ENCODE measurements around the gene WASHC4.

The WASHC4 gene, protein sequence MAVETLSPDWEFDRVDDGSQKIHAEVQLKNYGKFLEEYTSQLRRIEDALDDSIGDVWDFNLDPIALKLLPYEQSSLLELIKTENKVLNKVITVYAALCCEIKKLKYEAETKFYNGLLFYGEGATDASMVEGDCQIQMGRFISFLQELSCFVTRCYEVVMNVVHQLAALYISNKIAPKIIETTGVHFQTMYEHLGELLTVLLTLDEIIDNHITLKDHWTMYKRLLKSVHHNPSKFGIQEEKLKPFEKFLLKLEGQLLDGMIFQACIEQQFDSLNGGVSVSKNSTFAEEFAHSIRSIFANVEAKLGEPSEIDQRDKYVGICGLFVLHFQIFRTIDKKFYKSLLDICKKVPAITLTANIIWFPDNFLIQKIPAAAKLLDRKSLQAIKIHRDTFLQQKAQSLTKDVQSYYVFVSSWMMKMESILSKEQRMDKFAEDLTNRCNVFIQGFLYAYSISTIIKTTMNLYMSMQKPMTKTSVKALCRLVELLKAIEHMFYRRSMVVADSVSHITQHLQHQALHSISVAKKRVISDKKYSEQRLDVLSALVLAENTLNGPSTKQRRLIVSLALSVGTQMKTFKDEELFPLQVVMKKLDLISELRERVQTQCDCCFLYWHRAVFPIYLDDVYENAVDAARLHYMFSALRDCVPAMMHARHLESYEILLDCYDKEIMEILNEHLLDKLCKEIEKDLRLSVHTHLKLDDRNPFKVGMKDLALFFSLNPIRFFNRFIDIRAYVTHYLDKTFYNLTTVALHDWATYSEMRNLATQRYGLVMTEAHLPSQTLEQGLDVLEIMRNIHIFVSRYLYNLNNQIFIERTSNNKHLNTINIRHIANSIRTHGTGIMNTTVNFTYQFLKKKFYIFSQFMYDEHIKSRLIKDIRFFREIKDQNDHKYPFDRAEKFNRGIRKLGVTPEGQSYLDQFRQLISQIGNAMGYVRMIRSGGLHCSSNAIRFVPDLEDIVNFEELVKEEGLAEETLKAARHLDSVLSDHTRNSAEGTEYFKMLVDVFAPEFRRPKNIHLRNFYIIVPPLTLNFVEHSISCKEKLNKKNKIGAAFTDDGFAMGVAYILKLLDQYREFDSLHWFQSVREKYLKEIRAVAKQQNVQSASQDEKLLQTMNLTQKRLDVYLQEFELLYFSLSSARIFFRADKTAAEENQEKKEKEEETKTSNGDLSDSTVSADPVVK

DNA sequence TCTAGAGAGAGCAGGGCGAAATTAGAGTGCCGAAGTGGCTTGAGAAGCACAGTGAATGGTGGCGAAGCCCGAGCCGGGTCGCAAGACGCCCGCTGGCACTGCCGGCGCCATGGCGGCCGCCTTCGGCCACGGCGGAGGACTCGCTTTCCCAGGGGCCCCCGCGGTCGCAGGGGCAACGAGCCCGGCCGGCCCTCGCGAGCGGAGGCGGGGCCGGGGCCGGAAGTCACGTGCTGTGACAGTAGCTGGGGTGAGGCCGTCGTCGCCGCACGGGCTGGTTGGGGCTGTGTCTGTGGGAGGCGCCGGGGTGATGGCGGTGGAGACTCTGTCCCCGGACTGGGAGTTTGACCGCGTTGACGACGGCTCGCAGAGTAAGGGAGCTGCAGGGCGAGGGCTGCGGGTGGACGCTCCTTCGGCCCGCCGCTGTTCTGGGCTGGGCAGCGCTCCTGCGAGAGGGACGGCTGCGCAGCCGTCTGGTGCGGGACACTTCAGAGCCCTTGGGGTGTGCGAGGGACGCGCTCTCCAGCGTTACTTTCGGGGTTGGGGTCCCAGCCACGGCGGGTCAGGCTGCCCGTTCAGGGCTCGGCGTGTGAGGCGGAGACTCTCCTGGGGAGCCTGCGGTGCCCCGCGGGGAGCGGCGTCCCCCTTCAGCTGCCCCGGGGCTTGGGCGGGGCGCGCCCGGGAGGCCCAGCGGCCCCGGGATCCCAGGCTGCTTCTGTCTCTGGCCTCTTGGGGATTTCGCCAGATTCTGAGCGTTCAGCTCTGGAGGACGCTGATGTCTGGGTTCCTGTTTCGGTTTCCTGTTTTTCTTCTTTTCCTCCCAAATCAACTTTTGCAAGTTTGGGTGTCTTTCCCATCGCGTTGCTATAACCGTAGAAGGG, at the start of gene WASHC4:
TSS of gene WASHC4 (plus strand) at position 238 of the 878 bp plus-strand sequence. CDS start at position 308, 70 bp downstream.
- no peaks in the 10 kb centered on the region for H3K9me3 ChIP-seq (ENCODE audit: control insufficient read depth in 2 of 2, low read length in 2 of 2)
- peak within 1 kb of the TSS; percentile 83 to 88 for H3K9ac ChIP-seq (ENCODE audit: low read length in 2 of 2)
- H3K36me3 ChIP-seq (ENCODE audit: control insufficient read depth in 2 of 2, insufficient read depth in 2 of 2, low read length in 2 of 2): peaks cover 0 to 3% of the 10 kb centered on the region in 2 donors
- peak within 1 kb of the TSS; percentile 69 to 89 for H3K4me3 ChIP-seq (ENCODE audit: low read length in 2 of 2)
- peak within 1 kb of the TSS; percentile 79 for H3K27ac ChIP-seq (ENCODE audit: low read length)
- no peaks in the 10 kb centered on the region for H3K27me3 ChIP-seq (ENCODE audit: control insufficient read depth in 1 of 2, insufficient read depth in 2 of 2, low read length in 2 of 2)
- H3K4me1 ChIP-seq (ENCODE audit: control insufficient read depth, insufficient read depth, low read length): peaks cover 6% of the 10 kb centered on the region

DNA sequence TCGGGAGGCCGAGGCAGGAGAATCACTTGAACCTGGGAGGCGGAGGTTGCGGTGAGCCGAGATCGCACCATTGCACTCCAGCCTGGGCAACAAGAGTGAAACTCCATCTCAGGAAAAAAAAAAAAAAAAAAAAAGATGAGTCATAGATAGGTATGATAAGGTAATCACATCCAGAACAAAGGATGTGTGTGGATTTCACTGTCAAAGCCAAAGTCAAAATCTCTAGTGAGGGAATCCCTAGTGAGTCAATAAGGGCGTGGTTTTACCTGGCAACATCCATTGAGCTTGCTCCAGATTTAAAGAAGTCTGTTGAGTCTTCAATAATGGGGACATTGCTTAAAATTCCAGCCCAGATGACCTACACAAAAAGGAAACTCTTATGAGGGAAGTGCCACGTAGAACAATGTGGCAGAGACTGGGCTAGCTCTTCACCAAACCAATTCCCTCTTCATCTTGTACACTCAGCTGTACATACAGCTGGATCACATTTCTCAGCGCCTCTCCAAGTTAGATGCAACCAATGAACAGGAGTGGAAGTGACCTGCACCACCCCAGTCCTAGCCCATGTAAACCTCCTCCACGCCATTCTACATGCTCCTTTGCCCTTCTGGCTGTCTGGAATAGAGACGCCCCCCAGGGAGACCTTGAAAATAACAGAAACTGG, 46.7 kb upstream of the WASHC4 start:
- Histone ChIP-seq H3K27me3 (ENCODE audit: control insufficient read depth in 1 of 2, insufficient read depth in 2 of 2, low read length in 2 of 2) (no peaks in the 10 kb centered on the region), H3K9me3 (ENCODE audit: control insufficient read depth in 2 of 2, low read length in 2 of 2) (no peaks in the 10 kb centered on the region), H3K36me3 (ENCODE audit: control insufficient read depth in 2 of 2, insufficient read depth in 2 of 2, low read length in 2 of 2) (peaks cover 14 to 28% of the 10 kb centered on the region in 2 donors), H3K27ac (ENCODE audit: low read length) (no peak overlapping the region), H3K9ac (ENCODE audit: low read length in 2 of 2) (no peak overlapping the region), H3K4me1 (ENCODE audit: control insufficient read depth, insufficient read depth, low read length) (no peaks in the 10 kb centered on the region), H3K4me3 (ENCODE audit: low read length in 2 of 2) (no peak overlapping the region)

DNA sequence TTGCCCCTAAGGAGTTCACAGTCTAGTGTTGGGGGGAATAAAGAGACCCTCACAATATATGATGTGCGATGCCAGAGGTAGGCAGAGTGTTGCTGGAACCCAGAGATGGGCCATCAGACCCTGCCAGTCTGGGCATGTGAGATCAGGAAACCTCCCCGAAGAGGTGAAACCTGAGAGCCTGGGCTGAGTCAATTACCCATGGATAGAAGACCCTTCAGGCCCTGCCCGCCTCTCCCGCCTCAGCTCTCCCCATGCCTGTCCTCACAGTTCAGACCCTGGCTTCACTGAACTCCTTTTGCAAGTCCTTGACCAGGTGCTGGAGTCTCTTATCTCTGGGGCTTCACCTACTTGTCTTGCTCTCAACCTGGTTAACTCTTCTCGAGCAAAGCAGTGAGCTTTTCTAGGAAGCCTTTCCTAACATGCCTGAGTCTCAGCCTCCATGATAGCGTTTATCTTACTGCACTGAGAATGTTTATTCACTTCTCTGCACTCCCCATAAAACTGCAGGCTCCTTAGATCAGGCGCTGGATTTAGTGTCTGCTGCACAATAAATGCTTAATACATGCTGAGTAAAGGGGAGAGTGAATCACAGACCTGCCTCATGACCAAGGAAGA, 42.9 kb upstream of the WASHC4 start:
- no peaks in the 10 kb centered on the region for H3K9me3 ChIP-seq (ENCODE audit: control insufficient read depth in 2 of 2, low read length in 2 of 2)
- H3K27ac ChIP-seq (ENCODE audit: low read length): no peak overlapping the region
- H3K4me3 ChIP-seq (ENCODE audit: low read length in 2 of 2): no peak overlapping the region
- peaks cover 16 to 30% of the 10 kb centered on the region in 2 donors for H3K36me3 ChIP-seq (ENCODE audit: control insufficient read depth in 2 of 2, insufficient read depth in 2 of 2, low read length in 2 of 2)
- H3K9ac ChIP-seq (ENCODE audit: low read length in 2 of 2): no peak overlapping the region
- H3K27me3 ChIP-seq (ENCODE audit: control insufficient read depth in 1 of 2, insufficient read depth in 2 of 2, low read length in 2 of 2): no peaks in the 10 kb centered on the region
- no peaks in the 10 kb centered on the region for H3K4me1 ChIP-seq (ENCODE audit: control insufficient read depth, insufficient read depth, low read length)

DNA sequence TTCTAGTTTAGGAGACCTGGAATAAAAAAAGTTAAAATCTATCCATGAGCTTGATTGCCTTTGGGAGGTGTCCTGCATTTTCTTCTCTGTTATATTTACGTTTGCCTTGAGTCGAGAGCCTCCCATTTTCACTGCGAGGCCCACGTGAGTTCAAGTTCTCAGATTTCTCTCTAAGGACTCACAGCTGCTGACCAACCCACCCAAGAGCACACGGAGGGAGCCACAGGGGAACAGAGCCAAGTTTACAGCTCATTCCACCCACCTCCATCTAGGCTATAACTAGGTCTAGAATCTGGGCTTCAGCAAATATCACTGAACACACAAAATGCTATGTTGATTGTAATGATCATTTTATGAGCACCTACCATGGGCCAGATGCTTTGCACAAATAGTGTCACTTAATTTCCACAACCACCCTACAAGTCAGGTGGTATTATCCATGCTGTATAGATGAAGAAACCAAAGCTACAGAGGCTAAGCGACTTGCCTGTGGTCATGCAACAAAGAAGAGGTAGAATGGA, 40.0 kb upstream of the WASHC4 start:
- H3K9me3 ChIP-seq (ENCODE audit: control insufficient read depth in 2 of 2, low read length in 2 of 2): no peaks in the 10 kb centered on the region
- no peak overlapping the region for H3K9ac ChIP-seq (ENCODE audit: low read length in 2 of 2)
- H3K4me3 ChIP-seq (ENCODE audit: low read length in 2 of 2): no peak overlapping the region

DNA sequence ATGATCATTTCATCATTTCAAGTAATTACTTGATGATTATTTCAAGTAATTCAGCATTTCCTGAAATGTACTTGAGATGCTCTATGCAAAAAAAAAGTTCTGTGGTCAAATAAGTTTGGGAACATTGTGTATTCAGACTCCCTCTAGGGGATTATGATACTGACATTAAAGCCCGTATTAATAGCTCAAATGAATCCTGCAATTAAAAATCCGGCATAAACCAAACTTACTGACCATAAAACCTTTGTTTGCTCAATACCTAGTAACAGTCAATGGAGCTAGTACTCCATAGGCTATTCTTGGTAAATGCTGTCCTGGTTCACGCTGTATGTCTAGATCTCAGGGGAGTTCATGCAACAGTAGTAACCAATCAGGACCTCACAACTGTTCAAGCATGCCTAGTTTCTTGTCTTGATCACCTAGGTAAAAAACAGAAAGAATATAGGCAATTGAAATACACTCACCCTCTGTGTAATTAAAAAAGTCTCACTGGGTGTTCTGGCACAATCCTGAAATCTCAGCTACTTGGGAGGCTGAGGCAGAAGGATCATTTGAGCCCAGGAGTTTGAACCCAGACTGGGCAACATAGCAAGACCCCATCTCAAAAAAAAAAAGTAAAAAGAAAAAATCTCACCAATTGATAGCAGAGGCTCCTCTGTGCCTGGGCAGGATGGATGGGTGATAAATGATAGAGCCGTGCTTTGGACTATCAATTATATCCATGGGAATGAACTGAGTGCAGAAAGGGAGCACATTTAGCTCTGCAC, 37.4 kb upstream of the WASHC4 start:
- H3K9me3 ChIP-seq (ENCODE audit: control insufficient read depth in 2 of 2, low read length in 2 of 2): no peaks in the 10 kb centered on the region
- no peak overlapping the region for H3K4me3 ChIP-seq (ENCODE audit: low read length in 2 of 2)
- H3K27me3 ChIP-seq (ENCODE audit: control insufficient read depth in 1 of 2, insufficient read depth in 2 of 2, low read length in 2 of 2): no peaks in the 10 kb centered on the region
- H3K27ac ChIP-seq (ENCODE audit: low read length): no peak overlapping the region
- no peaks in the 10 kb centered on the region for H3K4me1 ChIP-seq (ENCODE audit: control insufficient read depth, insufficient read depth, low read length)
- no peak overlapping the region for H3K9ac ChIP-seq (ENCODE audit: low read length in 2 of 2)
- peaks cover 10 to 12% of the 10 kb centered on the region in 2 donors for H3K36me3 ChIP-seq (ENCODE audit: control insufficient read depth in 2 of 2, insufficient read depth in 2 of 2, low read length in 2 of 2)

More for the DNA sequence above, 40.0 kb upstream of the WASHC4 start:
- Histone ChIP-seq H3K27me3 (ENCODE audit: control insufficient read depth in 1 of 2, insufficient read depth in 2 of 2, low read length in 2 of 2) (no peaks in the 10 kb centered on the region), H3K4me1 (ENCODE audit: control insufficient read depth, insufficient read depth, low read length) (no peaks in the 10 kb centered on the region), H3K36me3 (ENCODE audit: control insufficient read depth in 2 of 2, insufficient read depth in 2 of 2, low read length in 2 of 2) (peaks cover 12 to 18% of the 10 kb centered on the region in 2 donors), H3K27ac (ENCODE audit: low read length) (no peak overlapping the region)

DNA sequence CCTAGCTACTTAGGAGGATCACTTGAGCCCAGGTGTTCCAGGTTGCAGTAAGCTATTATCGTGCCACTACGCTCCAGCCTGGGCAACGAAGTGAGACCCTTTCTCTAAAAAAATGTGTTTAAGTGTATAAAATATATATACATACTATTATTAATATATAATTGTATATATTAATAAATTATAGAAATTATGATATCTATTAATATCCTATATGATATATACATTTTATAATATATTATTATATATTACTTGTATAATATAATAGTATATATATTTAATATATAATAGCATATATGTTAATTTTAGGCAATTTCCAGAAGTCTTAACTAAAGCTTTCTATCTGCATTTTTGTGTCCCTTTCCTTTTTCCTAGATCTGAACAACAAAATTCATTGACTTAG, 35.5 kb upstream of the WASHC4 start:
- H3K36me3 ChIP-seq (ENCODE audit: control insufficient read depth in 2 of 2, insufficient read depth in 2 of 2, low read length in 2 of 2): peaks cover 5 to 6% of the 10 kb centered on the region in 2 donors
- H3K9ac ChIP-seq (ENCODE audit: low read length in 2 of 2): no peak overlapping the region
- H3K9me3 ChIP-seq (ENCODE audit: control insufficient read depth in 2 of 2, low read length in 2 of 2): no peaks in the 10 kb centered on the region
- no peak overlapping the region for H3K27ac ChIP-seq (ENCODE audit: low read length)
- H3K4me1 ChIP-seq (ENCODE audit: control insufficient read depth, insufficient read depth, low read length): no peaks in the 10 kb centered on the region
- no peaks in the 10 kb centered on the region for H3K27me3 ChIP-seq (ENCODE audit: control insufficient read depth in 1 of 2, insufficient read depth in 2 of 2, low read length in 2 of 2)
- no peak overlapping the region for H3K4me3 ChIP-seq (ENCODE audit: low read length in 2 of 2)

DNA sequence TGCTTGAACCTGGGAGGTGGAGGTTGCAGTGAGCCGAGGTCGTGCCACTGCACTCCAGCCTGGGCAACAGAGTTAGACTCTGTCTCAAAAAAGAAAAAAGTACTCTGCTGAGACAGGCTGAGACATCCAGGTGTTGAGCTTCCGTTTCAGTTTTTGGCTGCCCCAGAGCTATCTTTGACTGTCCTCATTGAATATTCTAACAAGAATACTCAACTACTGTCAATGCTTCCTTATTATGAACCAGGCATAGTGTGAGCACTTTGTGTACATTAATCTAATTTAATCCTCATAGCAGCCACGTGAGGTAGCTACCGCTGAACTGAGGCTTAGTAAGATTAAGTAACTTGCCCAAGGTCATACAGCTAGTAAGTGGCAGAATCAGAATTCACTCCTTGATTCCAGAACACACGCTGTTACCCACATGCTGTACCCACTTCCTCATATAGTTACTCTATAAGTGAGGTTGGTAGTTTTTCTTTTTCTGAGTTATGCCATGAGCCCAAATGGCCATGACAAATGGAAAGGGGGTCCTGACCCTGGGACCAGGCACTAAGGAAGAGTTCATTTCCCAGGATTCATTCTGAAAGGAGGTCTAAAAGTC, 34.5 kb upstream of the WASHC4 start:
- Histone ChIP-seq H3K36me3 (ENCODE audit: control insufficient read depth in 2 of 2, insufficient read depth in 2 of 2, low read length in 2 of 2) (peaks cover 5 to 6% of the 10 kb centered on the region in 2 donors), H3K4me1 (ENCODE audit: control insufficient read depth, insufficient read depth, low read length) (no peaks in the 10 kb centered on the region), H3K27ac (ENCODE audit: low read length) (no peak overlapping the region), H3K9ac (ENCODE audit: low read length in 2 of 2) (no peak overlapping the region), H3K27me3 (ENCODE audit: control insufficient read depth in 1 of 2, insufficient read depth in 2 of 2, low read length in 2 of 2) (no peaks in the 10 kb centered on the region), H3K4me3 (ENCODE audit: low read length in 2 of 2) (no peak overlapping the region), H3K9me3 (ENCODE audit: control insufficient read depth in 2 of 2, low read length in 2 of 2) (no peaks in the 10 kb centered on the region)

DNA sequence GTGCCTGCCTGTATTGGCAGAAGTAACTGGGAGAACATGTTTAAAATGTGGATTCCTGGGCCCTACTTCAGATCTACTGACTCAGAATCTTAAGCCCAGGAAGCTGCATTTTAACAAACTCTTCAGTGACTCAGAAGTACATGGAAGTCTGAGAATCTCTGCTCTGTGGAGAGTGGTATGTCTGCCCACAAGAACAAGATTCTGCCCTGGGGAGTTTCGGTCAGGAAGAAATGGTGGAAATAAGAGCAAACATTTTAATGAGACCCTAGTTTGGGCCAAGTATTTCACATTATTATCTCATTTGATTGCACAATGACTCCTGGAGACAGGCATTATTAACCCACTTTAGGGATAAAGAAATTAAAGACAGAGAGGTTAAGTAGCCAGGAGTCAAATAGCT, 31.4 kb upstream of the WASHC4 start:
- Histone ChIP-seq H3K27ac (ENCODE audit: low read length) (no peak overlapping the region), H3K4me3 (ENCODE audit: low read length in 2 of 2) (no peak overlapping the region), H3K27me3 (ENCODE audit: control insufficient read depth in 1 of 2, insufficient read depth in 2 of 2, low read length in 2 of 2) (no peaks in the 10 kb centered on the region), H3K4me1 (ENCODE audit: control insufficient read depth, insufficient read depth, low read length) (no peaks in the 10 kb centered on the region), H3K36me3 (ENCODE audit: control insufficient read depth in 2 of 2, insufficient read depth in 2 of 2, low read length in 2 of 2) (peaks cover 0 to 2% of the 10 kb centered on the region in 2 donors), H3K9ac (ENCODE audit: low read length in 2 of 2) (no peak overlapping the region), H3K9me3 (ENCODE audit: control insufficient read depth in 2 of 2, low read length in 2 of 2) (no peaks in the 10 kb centered on the region)

All from stomach smooth muscle (tissue), 2 donors.